ENCODE measurements around the gene GPR173. TPM values are rescaled to one million over a fixed set of nuclear protein-coding genes. Genes with fewer than 3 reads are reported as not detected.

Gene GPR173
- total and polyA plus RNA-seq, 2 of the 8 experiments (the other 6 are each of a cell fraction or from before 2014, with no cell fraction given), result 7.0 to 11.3 TPM

GRCh38 chrX:53128097-53128749 is 79.6 kb downstream of the GPR173 start (continued):
- TF ChIP-seq CHD7 (IDR thresholded peaks at IDR 0.05; ENCODE audit: insufficient replicate concordance, low read length) (no peak), BRCA1 (IDR thresholded peaks at IDR 0.05; ENCODE audit: low read depth, low read length) (no peak), ZNF274 (IDR thresholded peaks at IDR 0.05; ENCODE audit: borderline replicate concordance, extremely low read depth, low read length) (no peak), BCL11A (IDR thresholded peaks at IDR 0.05; ENCODE audit: low read depth in 2 of 2, low read length in 2 of 2) (no peak), YY1 (IDR thresholded peaks at IDR 0.05; ENCODE audit: low read depth, low read length) (no peak), FOSL1 (IDR thresholded peaks at IDR 0.05; ENCODE audit: insufficient read depth, low read depth, low read length) (no peak), CREB1 (IDR thresholded peaks at IDR 0.05) (no peak), TAF7 (optimal IDR thresholded peaks at IDR 0.05; ENCODE audit: borderline replicate concordance, low read depth, low read length) (no peak), GABPA (IDR thresholded peaks at IDR 0.05; ENCODE audit: borderline replicate concordance, insufficient read depth, low read length) (no peak)
- TF ChIP-seq, protein P1, sequence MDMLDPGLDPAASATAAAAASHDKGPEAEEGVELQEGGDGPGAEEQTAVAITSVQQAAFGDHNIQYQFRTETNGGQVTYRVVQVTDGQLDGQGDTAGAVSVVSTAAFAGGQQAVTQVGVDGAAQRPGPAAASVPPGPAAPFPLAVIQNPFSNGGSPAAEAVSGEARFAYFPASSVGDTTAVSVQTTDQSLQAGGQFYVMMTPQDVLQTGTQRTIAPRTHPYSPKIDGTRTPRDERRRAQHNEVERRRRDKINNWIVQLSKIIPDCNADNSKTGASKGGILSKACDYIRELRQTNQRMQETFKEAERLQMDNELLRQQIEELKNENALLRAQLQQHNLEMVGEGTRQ (IDR thresholded peaks at IDR 0.05; ENCODE audit: low read length), result no peak
